ENCODE measurements around the gene ZMIZ1.

The ZMIZ1 gene

DNA sequence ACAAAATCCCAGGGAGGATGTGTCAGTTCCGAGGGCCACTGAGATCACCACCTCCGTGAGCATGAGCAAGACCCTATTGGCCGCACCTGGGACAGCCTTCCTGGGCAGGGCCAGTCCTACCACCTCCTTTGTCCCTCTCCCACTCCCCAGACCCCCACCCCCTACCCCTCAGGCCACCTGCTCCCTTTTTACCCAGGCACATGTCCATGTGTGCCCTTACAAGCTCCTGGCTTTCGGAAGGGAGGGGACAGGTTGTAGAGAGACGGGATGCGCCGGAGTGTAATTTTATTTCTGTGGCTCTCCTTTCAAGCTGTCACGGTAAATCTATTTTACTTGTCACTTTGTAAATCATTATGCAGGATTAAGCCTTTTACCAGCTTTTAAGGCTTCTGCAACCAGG is 20.9 kb downstream of the ZMIZ1 start:
- TF ChIP-seq, protein P1, sequence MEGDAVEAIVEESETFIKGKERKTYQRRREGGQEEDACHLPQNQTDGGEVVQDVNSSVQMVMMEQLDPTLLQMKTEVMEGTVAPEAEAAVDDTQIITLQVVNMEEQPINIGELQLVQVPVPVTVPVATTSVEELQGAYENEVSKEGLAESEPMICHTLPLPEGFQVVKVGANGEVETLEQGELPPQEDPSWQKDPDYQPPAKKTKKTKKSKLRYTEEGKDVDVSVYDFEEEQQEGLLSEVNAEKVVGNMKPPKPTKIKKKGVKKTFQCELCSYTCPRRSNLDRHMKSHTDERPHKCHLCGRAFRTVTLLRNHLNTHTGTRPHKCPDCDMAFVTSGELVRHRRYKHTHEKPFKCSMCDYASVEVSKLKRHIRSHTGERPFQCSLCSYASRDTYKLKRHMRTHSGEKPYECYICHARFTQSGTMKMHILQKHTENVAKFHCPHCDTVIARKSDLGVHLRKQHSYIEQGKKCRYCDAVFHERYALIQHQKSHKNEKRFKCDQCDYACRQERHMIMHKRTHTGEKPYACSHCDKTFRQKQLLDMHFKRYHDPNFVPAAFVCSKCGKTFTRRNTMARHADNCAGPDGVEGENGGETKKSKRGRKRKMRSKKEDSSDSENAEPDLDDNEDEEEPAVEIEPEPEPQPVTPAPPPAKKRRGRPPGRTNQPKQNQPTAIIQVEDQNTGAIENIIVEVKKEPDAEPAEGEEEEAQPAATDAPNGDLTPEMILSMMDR (conservative IDR thresholded peaks at IDR 0.05; ENCODE audit: low read depth, low read length) = no peak
- DNase-seq (ENCODE audit: low read depth) = no peak
- no peak overlapping the region for H3K4me3 ChIP-seq (ENCODE audit: low read length)

DNA sequence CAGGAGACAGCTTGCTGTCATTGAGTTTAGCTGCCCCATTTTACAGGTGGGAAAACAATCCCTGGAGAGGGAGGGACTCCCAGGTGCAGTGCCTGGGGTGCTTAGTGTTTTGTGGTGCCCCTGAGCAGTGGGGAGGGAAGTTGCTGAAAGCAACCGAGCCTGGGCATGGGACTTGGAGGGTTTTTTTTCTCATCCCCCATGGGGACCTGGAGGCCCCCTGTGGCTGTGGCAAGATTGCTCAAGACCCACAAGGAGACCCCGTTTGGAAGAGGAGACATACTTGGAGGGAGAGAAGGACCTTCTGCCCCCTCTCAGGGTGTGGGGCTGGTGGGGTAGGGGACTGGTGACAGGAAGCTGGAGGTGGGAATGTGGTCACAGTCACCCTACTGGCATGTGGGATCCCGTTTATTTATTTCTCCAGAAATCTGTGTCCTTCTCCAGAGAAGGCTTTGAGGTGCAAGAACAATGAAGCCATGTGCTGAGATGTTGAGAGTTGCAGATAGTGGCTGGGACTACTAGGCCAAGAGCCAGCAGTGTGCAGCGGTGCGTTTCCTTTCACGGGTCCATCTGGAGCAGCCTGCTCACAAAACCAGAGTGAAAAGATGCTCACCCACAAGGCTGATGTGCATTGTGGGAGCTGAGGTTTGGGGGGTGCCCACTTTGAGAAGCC is 21.5 kb downstream of the ZMIZ1 start:
- TF ChIP-seq, protein P1 (conservative IDR thresholded peaks at IDR 0.05; ENCODE audit: low read depth, low read length) = no peak
- H3K4me3 ChIP-seq (ENCODE audit: low read length) = no peak overlapping the region
- no peak for DNase-seq (ENCODE audit: low read depth)

DNA sequence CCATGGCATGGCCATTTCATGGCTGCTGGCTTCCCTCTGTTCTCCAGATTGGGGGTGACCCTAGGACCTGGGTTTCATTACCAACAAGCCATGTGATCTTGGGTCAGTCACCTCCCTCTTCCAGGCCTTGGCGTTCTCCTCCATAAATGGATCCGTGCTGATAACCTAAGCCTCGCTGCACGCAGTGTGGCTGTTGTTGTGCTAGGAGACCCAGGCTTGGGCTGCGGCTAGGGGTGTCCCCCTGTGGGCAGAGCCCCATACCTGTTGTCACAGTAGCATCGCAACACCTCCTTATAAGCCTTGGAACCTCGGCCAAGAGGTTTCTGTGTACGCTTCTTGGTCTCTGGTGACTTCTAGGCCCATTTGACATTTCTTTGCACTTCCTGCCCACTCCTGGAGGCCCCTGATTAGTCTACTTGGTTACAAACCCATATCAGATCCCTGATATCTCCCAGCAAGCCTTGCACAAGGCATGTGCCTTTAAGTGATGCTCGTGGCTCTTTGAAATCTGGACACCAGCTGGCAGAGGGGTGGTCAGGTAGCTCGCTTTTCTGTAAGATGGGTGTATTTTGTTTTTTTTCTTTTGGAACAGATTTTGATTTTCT is 23.6 kb downstream of the ZMIZ1 start:
- TF ChIP-seq, protein P1 (conservative IDR thresholded peaks at IDR 0.05; ENCODE audit: low read depth, low read length) = no peak
- no peak for DNase-seq (ENCODE audit: low read depth)
- no peak overlapping the region for H3K4me3 ChIP-seq (ENCODE audit: low read length)

DNA sequence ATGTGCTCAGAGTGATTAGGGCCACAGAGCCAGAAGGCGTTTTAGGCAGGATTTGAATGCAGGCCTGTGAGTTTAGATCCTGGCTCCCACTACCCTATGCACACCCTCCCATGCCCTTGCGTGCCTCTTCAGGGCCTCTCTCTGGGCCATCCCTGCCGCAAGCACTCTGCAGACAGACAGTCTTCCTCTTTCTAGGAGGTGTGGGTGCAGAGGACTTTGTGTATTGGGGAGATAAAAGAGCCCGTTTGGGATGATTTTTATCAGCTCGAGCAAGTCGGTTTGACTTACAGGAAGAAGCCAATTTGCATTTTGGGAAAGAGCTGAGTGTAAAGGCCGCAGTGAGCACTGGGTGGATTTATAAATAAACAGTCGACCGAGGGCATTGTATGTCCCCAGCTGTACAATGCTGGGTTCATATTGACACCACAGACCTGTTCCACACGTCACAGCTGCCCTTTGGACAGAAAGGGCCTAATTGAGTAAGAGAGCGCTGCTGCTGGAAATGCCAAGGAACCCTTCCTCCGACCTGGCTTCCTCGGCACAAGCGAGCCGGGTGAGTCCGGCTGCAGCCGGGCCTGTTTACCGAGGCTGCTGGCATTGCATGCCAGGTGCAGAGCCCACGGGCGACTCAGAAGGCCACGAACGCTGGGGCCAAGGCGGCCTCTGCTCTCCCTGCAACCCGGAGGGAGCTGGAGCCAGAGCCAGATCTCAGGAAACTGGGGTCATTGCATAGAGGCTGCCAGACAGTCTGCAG is 25.1 kb downstream of the ZMIZ1 start:
- H3K4me3 ChIP-seq (ENCODE audit: low read length) = no peak overlapping the region
- no peak for DNase-seq (ENCODE audit: low read depth)
- TF ChIP-seq, protein P1 (conservative IDR thresholded peaks at IDR 0.05; ENCODE audit: low read depth, low read length) = no peak

DNA sequence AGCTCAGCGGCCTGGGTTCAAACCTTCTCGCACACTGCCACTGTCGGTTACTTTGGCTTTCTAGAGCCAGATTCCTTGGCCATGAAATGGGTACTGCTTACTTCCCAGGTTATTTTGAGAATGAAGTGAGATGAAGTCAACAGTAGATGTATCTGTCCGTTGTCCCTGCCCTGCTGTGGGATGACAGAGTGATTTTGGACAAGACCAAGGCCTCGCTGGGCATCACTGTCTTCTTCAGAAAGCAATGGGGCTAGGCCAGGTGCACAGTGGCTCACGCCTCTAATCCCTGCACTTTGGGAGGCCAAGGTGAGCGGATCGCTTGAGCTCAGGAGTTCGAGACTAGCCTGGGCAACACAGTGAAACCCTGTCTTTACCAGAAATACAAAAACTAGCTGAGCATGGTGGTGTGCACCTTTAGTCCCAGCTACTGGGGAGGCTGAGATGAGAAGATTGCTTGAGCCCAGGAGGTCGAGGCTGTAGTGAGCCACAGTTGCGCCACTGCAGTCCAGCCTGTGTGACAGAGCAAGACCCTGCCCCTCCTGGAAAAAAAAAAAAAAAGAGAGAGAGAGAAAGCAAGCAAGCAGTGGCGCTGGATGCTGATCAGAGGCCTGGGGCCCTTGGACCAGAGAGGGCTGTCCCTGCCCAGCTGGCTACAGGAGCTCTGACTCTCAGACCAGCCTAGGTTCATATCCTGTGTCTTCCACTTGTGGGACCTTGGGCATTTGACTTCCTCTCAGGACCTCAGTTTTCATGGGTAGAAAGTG is 25.8 kb downstream of the ZMIZ1 start:
- DNase-seq (ENCODE audit: low read depth) = no peak
- no peak overlapping the region for H3K4me3 ChIP-seq (ENCODE audit: low read length)
- TF ChIP-seq, protein P1 (conservative IDR thresholded peaks at IDR 0.05; ENCODE audit: low read depth, low read length) = no peak

DNA sequence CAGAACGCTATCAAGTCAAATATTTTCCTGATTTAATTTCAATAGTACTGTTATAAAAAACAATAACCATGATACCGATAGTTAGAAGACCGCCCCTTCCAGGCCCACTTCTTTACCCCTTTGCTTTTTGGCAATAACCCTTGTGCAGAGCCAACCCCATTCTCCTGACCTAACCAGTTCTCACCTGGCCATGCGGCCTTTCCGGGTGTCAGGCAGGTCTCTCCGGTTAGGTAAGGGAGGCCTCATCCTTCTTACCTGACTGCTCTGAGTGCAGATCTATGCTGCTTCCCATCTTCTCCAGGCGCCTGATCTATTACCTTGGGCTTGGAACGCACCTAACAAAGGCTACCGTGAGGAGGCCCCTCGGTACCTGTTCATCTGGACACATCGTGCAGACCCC is 26.6 kb downstream of the ZMIZ1 start:
- TF ChIP-seq, protein P1 (conservative IDR thresholded peaks at IDR 0.05; ENCODE audit: low read depth, low read length) = no peak
- no peak for DNase-seq (ENCODE audit: low read depth)
- H3K4me3 ChIP-seq (ENCODE audit: low read length) = no peak overlapping the region

Data from retinal pigment epithelial cell (primary cell).